Loucy (cell line): ENCODE data around the gene FOXO3.

ENCODE experiments used
- H2AFZ ChIP-seq: fragments of 200-600 bp; sonication (generic); 2 replicates; pipeline ENCODE4 v1.6.0; 2016; ENCODE audit warnings: antibody characterized with exemption, mild to moderate bottlenecking, low read length, moderate library complexity
- H3F3A ChIP-seq: fragments of 200-600 bp; 2 replicates; pipeline ENCODE4 v1.6.0; 2016; ENCODE audit warnings: antibody characterized with exemption, low read depth, mild to moderate bottlenecking
- H3K27me3 ChIP-seq: fragments of 200-600 bp; sonication (generic); 2 replicates; pipeline ENCODE4 v1.6.1; 2014; ENCODE audit warnings: low read length, mild to moderate bottlenecking; ENCODE audit not compliant: insufficient read depth, poor library complexity, severe bottlenecking
- H3K36me3 ChIP-seq: fragments of 200-600 bp; sonication (generic); 2 replicates; pipeline ENCODE4 v1.6.1; 2016; ENCODE audit warnings: low read length; ENCODE audit not compliant: insufficient read depth
- H3K4me1 ChIP-seq: fragments of 200-600 bp; sonication (generic); 2 replicates; pipeline ENCODE4 v1.5.1; 2014; ENCODE audit warnings: low read length, mild to moderate bottlenecking; ENCODE audit not compliant: insufficient read depth, poor library complexity, severe bottlenecking
- H3K4me2 ChIP-seq: fragments of 200-600 bp; sonication (generic); 2 replicates; pipeline ENCODE4 v1.6.0; 2014; ENCODE audit warnings: antibody characterized with exemption, low read length, low read depth, mild to moderate bottlenecking; ENCODE audit not compliant: poor library complexity, severe bottlenecking
- H3K4me3 ChIP-seq: fragments of 200-600 bp; sonication (generic); 2 replicates; pipeline ENCODE4 v1.5.1; 2014; ENCODE audit warnings: low read length, mild to moderate bottlenecking, mixed read lengths; ENCODE audit not compliant: poor library complexity, severe bottlenecking
- H3K79me2 ChIP-seq: fragments of 200-600 bp; sonication (generic); 2 replicates; pipeline ENCODE4 v1.6.1; 2014; ENCODE audit warnings: low read length; ENCODE audit not compliant: insufficient read depth
- H3K9ac ChIP-seq: fragments of 200-600 bp; sonication (generic); 2 replicates; pipeline ENCODE4 v1.6.0; 2014; ENCODE audit warnings: mild to moderate bottlenecking, low read depth, low read length, moderate library complexity; ENCODE audit not compliant: poor library complexity, severe bottlenecking
- H3K9me2 ChIP-seq: fragments of 200-600 bp; sonication (generic); replicated peaks from 2 replicates; pipeline ENCODE4 v1.6.1; 2016; ENCODE audit warnings: low read depth, low read length, mixed read lengths
- H3K9me3 ChIP-seq: fragments of 200-600 bp; sonication (generic); 2 replicates; pipeline ENCODE4 v1.6.1; 2014; ENCODE audit warnings: mild to moderate bottlenecking, antibody characterized with exemption, low read length, low read depth; ENCODE audit not compliant: insufficient read depth
- H4K20me1 ChIP-seq: fragments of 200-600 bp; sonication (generic); 2 replicates; pipeline ENCODE4 v1.6.0; 2014; ENCODE audit warnings: antibody characterized with exemption, low read length, mild to moderate bottlenecking; ENCODE audit not compliant: insufficient read depth, poor library complexity, severe bottlenecking
- EZH2phosphoT487 ChIP-seq: fragments of 200-600 bp; IDR thresholded peaks from 2 replicates; pipeline ENCODE4 v1.6.1; 2018; ENCODE audit warnings: antibody characterized with exemption, mild to moderate bottlenecking, moderate library complexity, borderline replicate concordance
- TF ChIP-seq, protein P1 (sequence below): fragments of 200-600 bp; sonication (generic); conservative IDR thresholded peaks from 2 replicates; pipeline ENCODE4 v1.5.1; 2014; ENCODE audit warnings: mild to moderate bottlenecking, antibody characterized with exemption, low read length

The FOXO3 gene

DNA sequence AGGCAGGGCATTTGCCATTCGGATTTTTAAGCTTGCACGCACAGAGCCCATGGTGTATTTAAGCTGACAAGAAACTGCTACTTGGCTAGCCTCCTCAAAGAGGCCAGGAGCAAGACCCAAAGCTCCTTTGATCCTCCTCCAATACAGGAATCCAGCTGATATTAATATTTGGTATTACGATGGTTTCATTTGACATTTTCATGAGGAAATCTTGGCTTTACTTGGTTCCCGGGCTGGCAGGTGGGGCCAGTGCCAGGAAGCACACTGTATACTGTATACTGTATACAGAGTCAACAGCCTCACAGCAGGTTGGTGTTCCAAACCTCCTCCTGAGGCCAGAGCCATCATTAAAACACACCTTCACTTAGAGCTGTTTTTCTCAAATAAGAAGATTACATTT lies 149.3 kb downstream of the FOXO3 start:
- no peak for TF ChIP-seq EZH2phosphoT487
- TF ChIP-seq, protein P1, sequence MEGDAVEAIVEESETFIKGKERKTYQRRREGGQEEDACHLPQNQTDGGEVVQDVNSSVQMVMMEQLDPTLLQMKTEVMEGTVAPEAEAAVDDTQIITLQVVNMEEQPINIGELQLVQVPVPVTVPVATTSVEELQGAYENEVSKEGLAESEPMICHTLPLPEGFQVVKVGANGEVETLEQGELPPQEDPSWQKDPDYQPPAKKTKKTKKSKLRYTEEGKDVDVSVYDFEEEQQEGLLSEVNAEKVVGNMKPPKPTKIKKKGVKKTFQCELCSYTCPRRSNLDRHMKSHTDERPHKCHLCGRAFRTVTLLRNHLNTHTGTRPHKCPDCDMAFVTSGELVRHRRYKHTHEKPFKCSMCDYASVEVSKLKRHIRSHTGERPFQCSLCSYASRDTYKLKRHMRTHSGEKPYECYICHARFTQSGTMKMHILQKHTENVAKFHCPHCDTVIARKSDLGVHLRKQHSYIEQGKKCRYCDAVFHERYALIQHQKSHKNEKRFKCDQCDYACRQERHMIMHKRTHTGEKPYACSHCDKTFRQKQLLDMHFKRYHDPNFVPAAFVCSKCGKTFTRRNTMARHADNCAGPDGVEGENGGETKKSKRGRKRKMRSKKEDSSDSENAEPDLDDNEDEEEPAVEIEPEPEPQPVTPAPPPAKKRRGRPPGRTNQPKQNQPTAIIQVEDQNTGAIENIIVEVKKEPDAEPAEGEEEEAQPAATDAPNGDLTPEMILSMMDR = no peak

DNA sequence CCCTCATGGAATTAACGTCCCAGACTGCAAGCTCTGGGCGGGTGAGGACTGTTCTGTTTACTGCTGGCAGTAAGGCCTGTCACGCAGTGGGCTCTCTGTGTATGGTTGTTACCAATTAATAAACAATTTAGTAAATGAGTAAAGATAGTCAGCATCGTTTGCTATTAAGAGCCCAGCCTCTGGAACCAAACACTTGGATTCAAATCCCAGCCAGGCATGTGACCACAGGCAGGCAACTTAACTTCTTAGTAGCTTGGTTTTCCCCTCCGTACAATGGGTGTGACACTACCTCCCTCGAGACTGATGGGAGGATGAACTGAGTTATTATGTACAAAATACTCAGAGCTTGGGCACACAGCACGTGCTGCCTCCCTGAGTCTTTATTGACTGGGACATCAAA lies 149.8 kb downstream of the FOXO3 start:
- no peak overlapping the region for H3K4me3 ChIP-seq
- no peaks in the 10 kb centered on the region for H4K20me1 ChIP-seq
- TF ChIP-seq, protein P1 = no peak
- TF ChIP-seq EZH2phosphoT487 = no peak
- H3K9ac ChIP-seq = no peak overlapping the region
- H3K4me2 ChIP-seq = no peak overlapping the region
- no peak overlapping the region for H2AFZ ChIP-seq
- no peaks in the 10 kb centered on the region for H3K27me3 ChIP-seq
- H3K4me1 ChIP-seq = peaks cover 29% of the 10 kb centered on the region
- no peaks in the 10 kb centered on the region for H3K9me3 ChIP-seq
- H3F3A ChIP-seq = peaks cover 7% of the 10 kb centered on the region
- no peaks in the 10 kb centered on the region for H3K36me3 ChIP-seq
- H3K79me2 ChIP-seq = no peaks in the 10 kb centered on the region
- no peaks in the 10 kb centered on the region for H3K9me2 ChIP-seq

More for the DNA sequence above, 149.3 kb downstream of the FOXO3 start:
- Histone ChIP-seq H3K4me2 (no peak overlapping the region), H3K27me3 (no peaks in the 10 kb centered on the region), H3K4me1 (peaks cover 24% of the 10 kb centered on the region), H3K79me2 (no peaks in the 10 kb centered on the region), H3K9me2 (no peaks in the 10 kb centered on the region), H2AFZ (no peak overlapping the region), H3K36me3 (no peaks in the 10 kb centered on the region), H3K9me3 (no peaks in the 10 kb centered on the region), H4K20me1 (no peaks in the 10 kb centered on the region), H3K9ac (no peak overlapping the region), H3K4me3 (no peak overlapping the region), H3F3A (peaks cover 7% of the 10 kb centered on the region)

DNA sequence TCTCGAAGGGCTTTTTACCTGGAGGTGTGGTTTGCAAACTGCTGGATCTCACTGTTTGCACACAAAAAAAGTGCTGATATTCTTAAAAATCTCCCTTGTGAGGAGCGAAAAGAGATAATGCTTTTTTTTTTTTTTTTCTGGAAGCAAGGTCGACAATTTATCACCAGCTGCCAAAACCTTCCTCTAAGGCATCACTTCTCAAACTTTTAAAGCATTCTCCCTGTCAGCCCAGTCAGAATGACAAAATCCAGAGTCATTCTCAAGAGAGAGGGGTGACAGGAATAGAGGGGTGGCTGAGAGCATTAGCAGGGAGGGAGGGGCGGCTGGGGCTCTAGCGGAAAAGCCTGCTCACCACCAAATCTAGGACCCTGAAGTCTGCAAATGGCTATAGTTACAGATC lies 150.4 kb downstream of the FOXO3 start:
- H3K9me3 ChIP-seq = no peaks in the 10 kb centered on the region
- no peak overlapping the region for H3K4me2 ChIP-seq
- peaks cover 7% of the 10 kb centered on the region for H3F3A ChIP-seq
- TF ChIP-seq EZH2phosphoT487 = no peak
- TF ChIP-seq, protein P1 = no peak
- H3K27me3 ChIP-seq = no peaks in the 10 kb centered on the region
- no peak overlapping the region for H3K9ac ChIP-seq
- H4K20me1 ChIP-seq = no peaks in the 10 kb centered on the region
- H2AFZ ChIP-seq = no peak overlapping the region
- H3K9me2 ChIP-seq = no peaks in the 10 kb centered on the region
- no peaks in the 10 kb centered on the region for H3K79me2 ChIP-seq
- H3K4me1 ChIP-seq = peaks cover 34% of the 10 kb centered on the region
- no peak overlapping the region for H3K4me3 ChIP-seq
- no peaks in the 10 kb centered on the region for H3K36me3 ChIP-seq
